H9 (cell line): ENCODE data around the gene RABL6. TPM values are rescaled to one million over a fixed set of nuclear protein-coding genes. Genes with fewer than 3 reads are reported as not detected.
A peak's percentile ranks its signal among the peaks of the same experiment; 100 is the strongest.

ENCODE experiments used
- DNase-seq: peaks from one replicate; pipeline ENCODE4 v3.0.0-alpha.2; 2017
- H2AFZ ChIP-seq: one replicate; pipeline ENCODE4 v1.6.1; 2013; ENCODE audit warnings: mild to moderate bottlenecking, low read length, control low read depth, moderate library complexity
- H2AK5ac ChIP-seq: 2 replicates; pipeline ENCODE4 v1.6.1; 2013; ENCODE audit warnings: low read length, control low read depth, mixed read lengths; ENCODE audit not compliant: insufficient read length
- H2BK120ac ChIP-seq: one replicate; pipeline ENCODE4 v1.6.1; 2013; ENCODE audit warnings: low read depth, mild to moderate bottlenecking, low read length, control low read depth, inconsistent platforms; ENCODE audit not compliant: poor library complexity, severe bottlenecking
- H2BK12ac ChIP-seq: 2 replicates; pipeline ENCODE4 v1.6.1; 2013; ENCODE audit warnings: low read length, control low read depth, mixed read lengths, low read depth; ENCODE audit not compliant: insufficient read length
- H2BK15ac ChIP-seq: 2 replicates; pipeline ENCODE4 v1.6.1; 2013; ENCODE audit warnings: low read depth, low read length, control low read depth
- H2BK20ac ChIP-seq: one replicate; pipeline ENCODE4 v1.6.1; 2013; ENCODE audit warnings: low read depth, mild to moderate bottlenecking, low read length, control low read depth, inconsistent platforms; ENCODE audit not compliant: poor library complexity, severe bottlenecking
- H2BK5ac ChIP-seq: 2 replicates; pipeline ENCODE4 v1.6.1; 2013; ENCODE audit warnings: low read length, control low read depth, mixed read lengths; ENCODE audit not compliant: insufficient read length
- H3K14ac ChIP-seq: 2 replicates; pipeline ENCODE4 v1.6.1; 2013; ENCODE audit warnings: low read length, control low read depth; ENCODE audit not compliant: insufficient read depth
- H3K18ac ChIP-seq: 2 replicates; pipeline ENCODE4 v1.6.1; 2013; ENCODE audit warnings: low read depth, mild to moderate bottlenecking, mixed read lengths, low read length, control low read depth; ENCODE audit not compliant: insufficient read length
- H3K23ac ChIP-seq: 2 replicates; pipeline ENCODE4 v1.6.1; 2013; ENCODE audit warnings: low read length, control low read depth, mixed read lengths, low read depth; ENCODE audit not compliant: insufficient read length
- H3K23me2 ChIP-seq: 2 replicates; pipeline ENCODE4 v1.6.1; 2013; ENCODE audit warnings: low read depth, mild to moderate bottlenecking, mixed read lengths, low read length, control low read depth; ENCODE audit not compliant: insufficient read length, poor library complexity, severe bottlenecking
- H3K27ac ChIP-seq: 2 replicates; pipeline ENCODE4 v1.5.1; 2013; ENCODE audit warnings: low read length, control low read depth, mixed read lengths, low read depth; ENCODE audit not compliant: insufficient read length
- H3K27me3 ChIP-seq: 2 replicates; pipeline ENCODE4 v1.6.1; 2013; ENCODE audit warnings: low read length, control low read depth, inconsistent platforms; ENCODE audit not compliant: insufficient read depth
- H3K4ac ChIP-seq: 2 replicates; pipeline ENCODE4 v1.6.1; 2013; ENCODE audit warnings: low read depth, mild to moderate bottlenecking, control low read depth, inconsistent platforms, low read length, moderate library complexity
- H3K4me1 ChIP-seq: 2 replicates; pipeline ENCODE4 v1.6.1; 2013; ENCODE audit warnings: low read length, control low read depth, inconsistent platforms; ENCODE audit not compliant: insufficient read depth
- H3K4me2 ChIP-seq: 2 replicates; pipeline ENCODE4 v1.6.1; 2013; ENCODE audit warnings: low read length, control low read depth, mixed read lengths; ENCODE audit not compliant: insufficient read length, insufficient read depth
- H3K56ac ChIP-seq: 2 replicates; pipeline ENCODE4 v1.6.1; 2013; ENCODE audit warnings: low read depth, mild to moderate bottlenecking, mixed read lengths, low read length, control low read depth; ENCODE audit not compliant: insufficient read length
- H3K79me1 ChIP-seq: 2 replicates; pipeline ENCODE4 v1.6.1; 2013; ENCODE audit warnings: low read depth, mild to moderate bottlenecking, moderate library complexity, low read length, control low read depth, inconsistent platforms; ENCODE audit not compliant: insufficient read depth, poor library complexity, severe bottlenecking
- H3K79me2 ChIP-seq: 2 replicates; pipeline ENCODE4 v1.6.1; 2013; ENCODE audit warnings: low read length, control low read depth, inconsistent platforms; ENCODE audit not compliant: insufficient read depth
- H3K9ac ChIP-seq: 2 replicates; pipeline ENCODE4 v1.6.1; 2013; ENCODE audit warnings: low read length, control low read depth, mixed read lengths; ENCODE audit not compliant: insufficient read length; ENCODE audit errors: extremely low read depth
- H3K9me3 ChIP-seq: one replicate; pipeline ENCODE4 v1.6.1; 2013; ENCODE audit warnings: low read depth, low read length, inconsistent platforms; ENCODE audit not compliant: control insufficient read depth
- H3T11ph ChIP-seq: one replicate; pipeline ENCODE4 v1.6.1; 2013; ENCODE audit warnings: mild to moderate bottlenecking, low read length, control low read depth, inconsistent platforms
- H4K20me1 ChIP-seq: one replicate; pipeline ENCODE4 v1.6.1; 2013; ENCODE audit not compliant: control insufficient read depth, insufficient read length, insufficient read depth
- H4K5ac ChIP-seq: 2 replicates; pipeline ENCODE4 v1.6.1; 2013; ENCODE audit warnings: low read depth, mild to moderate bottlenecking, mixed read lengths, low read length, control low read depth; ENCODE audit not compliant: insufficient read length
- H4K8ac ChIP-seq: replicated peaks from 2 replicates; pipeline ENCODE4 v1.6.1; 2013; ENCODE audit warnings: low read length, control low read depth, mixed read lengths, low read depth; ENCODE audit not compliant: insufficient read length
- H4K91ac ChIP-seq: 2 replicates; pipeline ENCODE4 v1.6.1; 2013; ENCODE audit warnings: low read depth, mild to moderate bottlenecking, moderate library complexity, mixed read lengths, low read length, control low read depth; ENCODE audit not compliant: insufficient read length
- H3K27ac Mint-ChIP-seq, 3 experiments: 2 replicates in 2 of 3; 3 replicates in 1 of 3; pipeline ENCODE4 v1.8.0; 2020 to 2021; ENCODE audit warnings: mixed read lengths in 3 of 3, mild to moderate bottlenecking in 1 of 3, moderate library complexity in 1 of 3
- H3K27me3 Mint-ChIP-seq: 2 replicates; pipeline ENCODE4 v1.8.0; 2021; ENCODE audit warnings: low read depth, mild to moderate bottlenecking, moderate library complexity, mixed read lengths
- H3K36me3 Mint-ChIP-seq, 3 experiments: 2 replicates in 2 of 3; 3 replicates in 1 of 3; pipeline ENCODE4 v1.8.0; 2020 to 2021; ENCODE audit warnings: low read depth in 3 of 3, mixed read lengths in 3 of 3; ENCODE audit not compliant: insufficient read depth in 1 of 3
- H3K4me1 Mint-ChIP-seq, 2 experiments: 2 replicates each; pipeline ENCODE4 v1.8.0; 2020; ENCODE audit warnings: mixed read lengths in 2 of 2
- H3K4me3 Mint-ChIP-seq, 2 experiments: 2 replicates in 1 of 2; 3 replicates in 1 of 2; pipeline ENCODE4 v1.8.0; 2020 to 2021; ENCODE audit warnings: mild to moderate bottlenecking in 2 of 2, mixed read lengths in 2 of 2, moderate library complexity in 1 of 2
- H3K9me3 Mint-ChIP-seq, 2 experiments: 2 replicates in 1 of 2; 3 replicates in 1 of 2; pipeline ENCODE4 v1.8.0; 2020; ENCODE audit warnings: mild to moderate bottlenecking in 2 of 2, mixed read lengths in 2 of 2, moderate library complexity in 1 of 2
- WGBS: extraction: QIAGEN DNeasy Blood & Tissue Kit; methylation state at CpG from one replicate; pipeline ENCODE4 v1.1.7; 2013; ENCODE audit warnings: missing lambda C conversion rate, low lambda C conversion rate, mixed read lengths; ENCODE audit not compliant: insufficient read length; ENCODE audit errors: extremely low coverage; 5-methylcytosine and 5-hydroxymethylcytosine counted together
- total RNA-seq: library from RNA; stranded (reverse); gene quantifications from 2 replicates; pipeline ENCODE4 v1.2.1, GENCODE V29; 2021
- TF ChIP-seq, protein P1 (sequence below): fragments of 200-600 bp; sonication (generic); conservative IDR thresholded peaks from 3 replicates; pipeline ENCODE4 v1.8.0; 2021; ENCODE audit warnings: antibody characterized with exemption, mild to moderate bottlenecking

Gene RABL6
- total RNA-seq, 1 experiment from 2014 or later, result 108 TPM

DNA sequence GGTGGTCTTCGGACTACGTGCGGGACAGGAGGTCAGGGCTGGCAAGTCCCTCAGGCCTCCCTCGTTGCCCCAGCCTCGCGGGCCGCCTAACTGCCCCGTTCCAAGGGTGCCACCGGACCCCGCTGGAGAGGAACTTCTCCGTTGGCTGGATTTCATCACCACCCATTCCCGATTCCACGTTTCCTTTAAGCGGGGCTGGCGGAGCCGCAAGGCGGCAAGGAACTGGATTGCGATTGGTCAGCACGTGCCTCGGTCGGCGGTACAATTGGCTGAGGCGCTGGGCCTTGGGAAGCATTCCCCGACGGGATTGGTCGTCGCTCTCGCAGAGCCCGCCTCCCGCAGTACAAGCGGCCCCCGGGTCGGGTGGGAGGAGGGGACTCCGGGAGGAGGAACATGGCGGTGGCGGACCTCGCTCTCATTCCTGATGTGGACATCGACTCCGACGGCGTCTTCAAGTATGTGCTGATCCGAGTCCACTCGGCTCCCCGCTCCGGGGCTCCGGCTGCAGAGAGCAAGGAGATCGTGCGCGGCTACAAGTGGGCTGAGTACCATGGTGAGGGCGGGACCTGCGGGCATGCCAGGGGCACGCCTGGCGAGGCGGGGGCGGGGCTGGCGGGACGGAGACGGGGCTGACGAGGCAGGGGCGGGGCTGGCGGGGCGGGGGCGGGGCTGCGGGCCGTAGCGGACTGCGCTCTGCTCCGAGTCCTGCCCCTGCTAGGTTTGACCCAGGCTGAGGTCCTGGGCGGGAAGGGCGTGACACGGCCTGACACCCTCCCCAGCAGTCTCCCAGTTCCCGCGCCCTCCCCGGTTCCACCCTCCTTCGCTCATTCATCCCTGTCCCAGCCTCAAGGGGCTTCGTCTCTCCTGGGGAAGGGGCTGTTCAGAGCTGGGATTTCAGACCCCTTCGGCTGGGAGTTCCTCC is 41.6 kb downstream of the RABL6 start, which contains the start of gene PHPT1:
Gene PHPT1, plus strand, starts transcription at position 372 of the 922 bp plus-strand sequence. Its CDS starts 22 bp downstream, at position 394.
- Histone ChIP-seq H3K14ac (peak within 1 kb of the TSS; percentile 97), H3K9me3 (no peaks in the 10 kb centered on the region), H4K5ac (no peak within 1 kb of the TSS), H2BK5ac (no peak within 1 kb of the TSS), H3K4me1 (no peaks in the 10 kb centered on the region), H4K91ac (no peak within 1 kb of the TSS), H4K8ac (no peak within 1 kb of the TSS), H4K20me1 (no peaks in the 10 kb centered on the region), H3K9ac (peak within 1 kb of the TSS; percentile 75), H3K79me2 (no peaks in the 10 kb centered on the region), H2BK15ac (no peak within 1 kb of the TSS), H3K27ac (no peak within 1 kb of the TSS), H3K4ac (no peak within 1 kb of the TSS), H2BK12ac (no peak within 1 kb of the TSS), H3K56ac (no peak within 1 kb of the TSS), H3T11ph (no peak within 1 kb of the TSS), H2AK5ac (no peak within 1 kb of the TSS), H3K79me1 (no peaks in the 10 kb centered on the region), H3K23ac (no peak within 1 kb of the TSS), H2BK20ac (no peak within 1 kb of the TSS), H3K18ac (peak within 1 kb of the TSS; percentile 96), H2BK120ac (no peak within 1 kb of the TSS), H3K27me3 (no peaks in the 10 kb centered on the region), H2AFZ (no peak within 1 kb of the TSS), H3K4me2 (peak within 1 kb of the TSS; percentile 78), H3K23me2 (peaks cover 8% of the 10 kb centered on the region)
- peak; percentile 99 for DNase-seq
- Mint-ChIP-seq H3K27me3 (peaks cover 2% of the 10 kb centered on the region), H3K27ac (peak within 1 kb of the TSS; percentile 95 to 98 (median 97); a peak in 6 of 7 replicates), H3K36me3 (peaks cover 0 to 12% (median 10%) of the 10 kb centered on the region in 3 experiments; a peak in 4 of 7 replicates), H3K9me3 (no peaks in the 10 kb centered on the region), H3K4me3 (peak within 1 kb of the TSS; percentile 91 to 93), H3K4me1 (peaks cover 2 to 5% of the 10 kb centered on the region in 2 experiments; a peak in 3 of 4 replicates)
- WGBS, result no CpG with 5 or more reads among the region's 77 CpGs
- TF ChIP-seq, protein P1, sequence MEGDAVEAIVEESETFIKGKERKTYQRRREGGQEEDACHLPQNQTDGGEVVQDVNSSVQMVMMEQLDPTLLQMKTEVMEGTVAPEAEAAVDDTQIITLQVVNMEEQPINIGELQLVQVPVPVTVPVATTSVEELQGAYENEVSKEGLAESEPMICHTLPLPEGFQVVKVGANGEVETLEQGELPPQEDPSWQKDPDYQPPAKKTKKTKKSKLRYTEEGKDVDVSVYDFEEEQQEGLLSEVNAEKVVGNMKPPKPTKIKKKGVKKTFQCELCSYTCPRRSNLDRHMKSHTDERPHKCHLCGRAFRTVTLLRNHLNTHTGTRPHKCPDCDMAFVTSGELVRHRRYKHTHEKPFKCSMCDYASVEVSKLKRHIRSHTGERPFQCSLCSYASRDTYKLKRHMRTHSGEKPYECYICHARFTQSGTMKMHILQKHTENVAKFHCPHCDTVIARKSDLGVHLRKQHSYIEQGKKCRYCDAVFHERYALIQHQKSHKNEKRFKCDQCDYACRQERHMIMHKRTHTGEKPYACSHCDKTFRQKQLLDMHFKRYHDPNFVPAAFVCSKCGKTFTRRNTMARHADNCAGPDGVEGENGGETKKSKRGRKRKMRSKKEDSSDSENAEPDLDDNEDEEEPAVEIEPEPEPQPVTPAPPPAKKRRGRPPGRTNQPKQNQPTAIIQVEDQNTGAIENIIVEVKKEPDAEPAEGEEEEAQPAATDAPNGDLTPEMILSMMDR, result no peak
